ENCODE results near the gene SLC24A4.
"Not testable (repeated sequence)": the region's sequence is repeated elsewhere in the genome, so short reads cannot be mapped to it uniquely, and the experiment has no call there.

SLC24A4 gene

DNA sequence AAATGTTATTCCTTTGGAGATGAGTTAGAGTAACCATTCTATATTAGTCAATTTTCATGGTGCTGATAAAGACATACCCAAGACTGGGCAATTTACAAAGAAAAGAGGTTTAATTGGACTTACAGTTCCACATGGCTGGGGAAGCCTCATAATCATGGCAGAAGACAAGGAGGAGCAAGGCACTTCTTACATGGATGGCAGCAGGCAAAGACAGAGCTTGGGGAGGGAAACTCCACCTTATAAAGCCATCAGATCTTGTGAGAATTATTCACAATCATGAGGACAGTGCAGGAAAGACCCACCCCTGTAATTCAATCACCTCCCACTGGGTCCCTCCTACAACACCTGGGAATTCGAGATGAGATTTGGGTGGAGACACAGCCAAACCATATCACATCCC, 79.5 kb downstream of the SLC24A4 start:
- not testable (repeated sequence) for ATAC-seq, DNase-seq

DNA sequence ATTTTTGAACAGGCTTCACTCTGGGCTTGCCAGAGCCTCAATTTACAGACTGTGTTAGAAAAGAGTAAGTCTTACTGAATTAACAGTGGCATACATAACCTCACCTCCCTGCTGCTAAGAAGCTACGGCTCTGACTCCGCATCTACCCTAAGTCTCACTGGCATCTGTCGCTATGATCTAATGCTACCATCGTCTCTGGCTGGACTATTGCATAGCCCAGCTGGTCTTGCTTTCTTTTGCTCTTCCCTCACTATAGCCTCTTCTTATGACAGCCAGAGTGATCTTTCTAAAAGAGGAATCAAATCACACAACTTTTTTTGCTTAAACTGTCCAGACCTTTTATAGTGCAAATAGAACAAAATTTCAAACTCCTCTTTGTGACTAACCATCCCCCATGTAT, 81.1 kb downstream of the SLC24A4 start:
- DNase-seq (no peak), ATAC-seq (no peak)

DNA sequence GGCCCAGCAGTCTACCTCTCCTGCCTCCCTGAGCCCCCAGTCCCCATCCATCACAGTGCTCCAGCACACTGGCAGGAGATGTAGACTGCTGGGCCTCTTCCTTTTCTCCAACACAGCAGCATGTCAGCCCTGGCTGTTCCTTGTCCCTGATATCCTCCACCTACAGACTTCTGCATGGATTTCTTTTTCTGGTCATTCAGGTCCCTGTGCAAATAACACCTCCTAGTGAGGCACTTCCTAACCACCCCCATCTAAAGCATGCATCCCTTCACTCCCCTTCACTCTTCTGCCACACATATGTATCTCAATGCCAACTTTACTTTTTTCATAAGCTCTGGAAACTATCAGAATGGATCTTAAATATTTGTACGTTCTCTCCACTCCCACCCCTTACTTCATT, 81.5 kb downstream of the SLC24A4 start:
- no peak for ATAC-seq
- no peak for DNase-seq

DNA sequence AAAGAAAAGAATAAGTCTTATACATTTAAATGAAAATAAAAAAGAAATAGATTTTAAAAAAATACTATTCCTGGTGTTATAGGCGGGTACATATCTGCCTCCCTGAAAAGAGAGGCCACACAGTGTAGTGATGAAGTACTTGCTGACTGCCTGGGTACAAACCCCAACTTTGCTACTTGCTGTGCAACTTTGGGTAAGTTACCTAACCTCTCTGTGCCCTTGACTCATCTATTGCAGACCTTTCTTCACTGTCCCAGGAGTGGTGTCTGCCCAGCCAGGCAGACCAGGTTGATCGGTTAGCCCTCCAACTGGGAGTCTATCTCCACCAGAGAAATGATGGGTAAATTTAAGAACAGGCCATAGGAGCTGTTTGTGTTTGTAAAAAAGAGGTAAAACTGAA, 82.0 kb downstream of the SLC24A4 start:
- ATAC-seq (no peak), DNase-seq (no peak)

DNA sequence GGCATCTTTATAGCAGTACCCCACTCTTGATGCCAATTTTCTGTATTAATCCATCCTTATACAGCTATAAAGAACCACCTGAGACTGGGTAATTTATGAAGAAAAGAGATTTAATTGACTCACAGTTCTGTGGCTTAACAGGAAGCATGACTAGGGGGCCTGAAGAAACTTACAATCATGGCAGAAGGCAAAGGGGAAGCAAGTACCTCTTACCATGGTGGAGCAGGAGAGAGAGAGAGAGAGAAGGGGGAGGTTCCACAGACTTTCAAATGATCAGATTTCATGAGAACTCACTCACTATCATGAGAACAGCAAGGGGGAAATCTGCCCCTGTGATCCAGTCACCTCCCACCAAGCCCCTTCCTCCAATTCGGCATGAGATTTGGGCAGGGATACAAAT, 84.4 kb downstream of the SLC24A4 start:
- DNase-seq (no peak), ATAC-seq (no peak)

DNA sequence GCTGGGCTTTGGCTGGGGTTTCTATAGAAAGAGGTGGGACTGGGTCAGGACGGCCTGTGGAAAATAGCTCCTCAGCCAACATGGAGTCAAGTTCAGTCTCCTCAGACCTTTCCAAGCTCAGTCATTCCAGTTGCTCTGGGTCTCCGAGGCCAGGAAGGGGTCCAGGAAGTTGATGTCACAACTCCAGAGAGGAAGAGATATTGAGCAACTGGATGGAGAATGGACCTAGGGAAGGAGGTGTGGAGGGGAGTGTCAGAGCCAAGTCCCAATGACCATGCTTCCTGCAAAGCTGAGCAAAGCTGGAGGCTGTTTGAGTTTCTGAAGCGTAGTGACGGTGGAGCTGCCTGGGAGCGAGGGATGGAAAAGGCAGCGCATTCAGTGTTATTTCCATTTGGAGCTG, 86.1 kb downstream of the SLC24A4 start:
- DNase-seq (no peak), ATAC-seq (no peak)

DNA sequence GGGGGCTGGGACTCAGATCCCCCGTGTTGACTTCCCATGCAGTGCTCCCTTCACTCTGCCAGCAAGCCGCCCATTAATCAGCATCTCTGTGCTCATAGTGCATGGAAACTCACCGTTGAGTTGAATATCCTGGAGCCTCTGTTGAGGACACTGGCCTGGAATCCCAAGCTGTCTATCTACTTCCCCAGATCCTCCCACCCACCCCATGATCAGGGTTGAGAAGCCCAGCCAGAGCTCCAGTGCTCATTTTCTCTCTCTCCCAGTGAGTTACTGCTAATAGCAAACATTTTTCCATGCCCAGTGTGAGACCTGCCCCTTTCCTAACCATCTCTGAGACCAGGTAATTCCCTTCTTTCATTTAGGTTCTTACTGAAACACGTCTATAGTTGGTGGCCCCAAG, 88.2 kb downstream of the SLC24A4 start:
- no peak for ATAC-seq
- no peak for DNase-seq

DNA sequence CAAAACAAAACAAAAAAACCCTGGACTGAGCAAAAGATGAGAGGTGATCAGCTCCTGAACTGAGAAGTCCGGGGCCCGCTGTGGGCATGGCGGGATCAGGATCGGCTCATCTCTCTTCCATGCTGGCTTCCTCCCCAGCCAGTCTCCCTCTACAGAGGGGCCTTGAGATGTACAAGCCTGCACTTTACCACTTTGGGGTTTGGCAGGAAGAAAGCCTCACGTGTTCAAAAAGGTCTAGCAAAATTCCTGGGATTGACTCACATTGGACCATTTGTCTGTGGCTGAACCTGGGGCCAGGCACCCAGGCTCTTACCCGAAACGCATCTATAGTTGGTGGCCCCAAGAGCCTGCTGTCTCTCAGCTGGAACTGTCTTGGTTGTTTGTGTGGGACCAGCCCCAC, 89.0 kb downstream of the SLC24A4 start:
- no peak for ATAC-seq
- no peak for DNase-seq

DNA sequence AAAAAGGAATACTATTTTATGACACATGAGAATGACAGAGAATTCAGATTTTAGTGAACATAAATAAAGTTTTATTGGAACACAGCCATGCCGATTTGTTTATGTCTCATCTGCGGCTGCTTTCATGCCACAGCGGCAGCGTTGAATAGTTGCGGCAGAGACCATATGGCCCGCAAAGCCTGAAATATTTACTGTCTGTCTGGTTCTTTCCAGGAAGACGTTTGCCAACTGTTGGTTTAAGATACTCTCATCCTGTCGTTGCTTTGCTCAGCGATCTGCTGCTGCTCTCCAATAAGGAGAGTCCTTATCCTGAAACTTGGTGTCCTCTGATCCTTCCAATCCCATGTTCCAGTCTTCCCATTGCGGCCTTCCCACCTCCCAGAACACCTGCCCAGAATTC, 89.9 kb downstream of the SLC24A4 start:
- DNase-seq (no peak), ATAC-seq (no peak)

DNA sequence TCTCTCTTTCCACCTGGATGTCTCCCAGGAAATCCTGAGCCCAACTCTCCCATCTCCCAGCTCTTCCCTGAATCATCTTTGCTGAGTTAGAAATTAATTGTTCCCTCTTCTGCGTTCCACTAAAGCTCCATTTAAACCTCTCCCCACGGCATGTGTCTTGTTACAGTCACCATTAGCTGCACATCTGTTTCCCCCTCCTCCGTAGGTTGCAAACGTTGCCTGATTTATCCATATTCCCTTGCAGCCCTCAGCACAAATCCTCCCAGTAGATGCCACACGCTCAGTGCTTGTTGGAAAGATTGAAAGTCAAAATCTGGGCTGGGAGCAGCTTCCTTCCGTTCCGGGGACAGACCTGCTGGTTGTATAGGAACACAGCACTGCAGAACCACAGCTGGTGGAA, 90.4 kb downstream of the SLC24A4 start:
- ATAC-seq (no peak), DNase-seq (no peak)

DNA sequence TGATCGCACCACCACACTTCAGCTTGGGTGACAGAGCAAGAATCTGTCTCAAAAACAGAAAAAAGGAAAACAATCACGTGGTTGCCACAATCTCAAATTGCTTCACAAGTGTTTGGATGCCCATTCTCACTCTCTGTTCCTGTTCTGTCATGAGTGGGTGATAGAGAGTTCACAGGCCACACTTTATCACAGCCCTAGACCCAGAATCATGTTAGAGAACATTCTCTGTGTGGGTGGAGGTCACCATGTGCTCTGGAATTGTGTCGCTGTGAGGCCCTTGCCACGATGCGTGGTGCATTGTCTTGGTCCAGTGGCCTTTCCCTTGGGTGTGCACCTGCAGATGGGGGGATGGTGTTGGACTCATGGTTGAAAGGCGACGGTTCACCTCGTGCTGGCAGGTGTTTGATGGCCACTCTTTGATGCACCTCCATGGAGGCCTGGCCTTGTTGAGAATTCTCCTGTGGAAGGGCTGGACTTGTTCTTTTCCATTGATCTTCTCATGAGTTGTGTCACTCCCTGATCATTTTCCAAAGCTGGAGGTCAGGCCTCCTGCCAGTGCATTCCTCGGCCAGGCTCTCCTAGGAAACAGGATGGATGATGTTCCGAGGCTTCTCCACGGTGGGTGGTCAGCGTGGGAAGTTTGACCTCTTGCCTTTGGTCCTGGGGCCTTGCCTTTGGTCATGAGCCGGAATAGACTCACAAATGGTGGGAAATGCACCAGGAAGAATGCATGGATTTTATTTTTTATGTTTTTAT, 91.9 kb downstream of the SLC24A4 start:
- DNase-seq (no peak), ATAC-seq (no peak)

DNA sequence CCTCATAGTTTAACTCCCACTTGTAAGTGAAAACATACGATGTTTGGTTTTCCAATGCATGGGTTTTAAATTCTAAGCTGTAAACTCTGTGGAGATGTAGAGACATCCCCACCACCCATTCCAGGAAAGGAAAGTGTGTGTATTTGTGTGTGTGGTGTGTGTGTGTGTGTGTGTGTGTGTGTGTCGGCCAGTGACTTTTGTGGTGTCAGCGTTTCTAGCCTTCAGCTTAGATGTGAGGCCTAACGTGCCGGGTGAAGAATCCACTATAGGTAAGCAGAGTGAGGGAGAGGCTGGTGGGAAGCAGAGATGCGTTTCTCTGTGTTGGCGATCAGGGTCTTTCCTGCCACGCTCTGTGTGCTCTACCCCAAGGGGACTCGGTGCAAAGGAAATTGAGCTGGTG, 93.0 kb downstream of the SLC24A4 start:
- ATAC-seq (no peak), DNase-seq (no peak)

DNA sequence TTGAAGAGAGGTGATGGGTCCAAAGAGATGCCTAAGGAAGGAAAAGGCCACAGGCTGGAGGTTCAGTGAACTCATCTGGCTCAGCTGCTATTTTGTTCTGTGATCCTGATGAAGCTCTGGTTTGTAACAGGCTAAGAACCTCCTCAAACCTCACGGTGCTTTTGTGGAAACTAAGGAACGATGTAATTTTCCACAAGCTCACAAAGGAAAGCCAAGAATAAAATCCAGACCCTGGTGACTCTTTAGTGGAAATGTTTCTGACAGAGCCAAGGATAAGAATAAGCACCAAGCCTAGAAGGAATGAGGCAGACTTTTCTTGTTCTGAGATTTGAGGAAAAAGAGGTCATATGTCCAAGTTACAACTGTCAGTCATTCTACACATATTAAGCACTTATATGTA, 93.6 kb downstream of the SLC24A4 start:
- ATAC-seq, result no peak

DNA sequence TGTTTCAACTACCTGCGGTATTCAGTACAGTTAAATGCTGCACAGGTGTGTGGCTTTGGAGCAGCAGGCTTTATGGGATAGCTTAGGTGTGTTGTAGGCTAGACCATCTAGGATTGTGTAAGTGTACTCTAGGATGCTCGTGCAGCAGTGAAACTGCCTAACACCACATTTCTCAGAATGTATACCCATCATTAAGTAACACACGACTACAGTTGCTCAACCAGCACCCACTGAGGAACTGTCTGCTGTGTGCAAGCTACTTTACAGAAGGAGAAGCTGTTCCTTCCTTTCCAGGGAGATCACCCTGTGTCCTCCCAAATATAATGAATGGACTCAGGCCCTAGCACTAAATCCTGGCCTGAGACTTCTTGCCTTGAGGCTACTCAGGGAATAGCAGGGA, 94.8 kb downstream of the SLC24A4 start:
- DNase-seq, result no peak
- ATAC-seq, result no peak

More for the DNA sequence above, 93.6 kb downstream of the SLC24A4 start:
- no peak for DNase-seq

DNA sequence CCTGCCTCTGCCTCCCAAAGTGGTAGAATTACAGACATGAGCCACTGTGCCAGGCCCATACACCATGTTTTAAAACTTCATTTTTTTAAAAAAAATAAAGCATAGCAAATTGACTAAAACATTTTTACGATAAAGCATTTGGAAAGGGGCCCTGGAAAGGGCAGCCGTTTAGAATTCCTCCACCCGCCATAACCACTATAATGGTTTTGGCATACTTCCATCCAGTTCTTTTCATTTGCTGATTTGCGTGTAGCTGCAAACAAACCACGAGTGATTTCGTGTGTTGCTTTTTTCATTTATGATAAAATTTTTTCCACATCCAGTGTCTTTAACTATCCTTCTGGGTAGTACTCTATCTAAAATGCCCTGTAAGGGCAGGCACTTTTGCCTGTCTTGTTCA, 98.8 kb downstream of the SLC24A4 start:
- no peak for DNase-seq
- ATAC-seq, result no peak

DNA sequence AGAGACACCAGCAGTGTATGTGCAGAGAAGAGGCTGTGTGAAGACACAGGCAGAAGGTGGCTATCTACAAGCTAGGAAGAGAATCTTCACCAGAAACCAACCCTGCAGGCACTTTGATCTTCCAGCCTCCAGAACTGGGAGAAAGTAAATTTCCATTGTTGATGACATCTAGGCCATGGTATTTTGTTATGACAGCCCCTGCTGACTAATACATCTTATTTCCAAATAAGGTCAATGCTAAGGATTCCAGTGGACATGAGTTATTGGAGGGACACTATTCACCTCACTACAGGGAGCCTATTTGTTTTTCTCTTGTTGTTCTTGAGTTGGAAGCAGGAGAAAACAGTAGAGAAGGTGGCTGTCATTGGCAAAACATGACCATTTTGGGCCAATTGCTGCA, 102.1 kb downstream of the SLC24A4 start:
- ATAC-seq (no peak), DNase-seq (no peak)

DNA sequence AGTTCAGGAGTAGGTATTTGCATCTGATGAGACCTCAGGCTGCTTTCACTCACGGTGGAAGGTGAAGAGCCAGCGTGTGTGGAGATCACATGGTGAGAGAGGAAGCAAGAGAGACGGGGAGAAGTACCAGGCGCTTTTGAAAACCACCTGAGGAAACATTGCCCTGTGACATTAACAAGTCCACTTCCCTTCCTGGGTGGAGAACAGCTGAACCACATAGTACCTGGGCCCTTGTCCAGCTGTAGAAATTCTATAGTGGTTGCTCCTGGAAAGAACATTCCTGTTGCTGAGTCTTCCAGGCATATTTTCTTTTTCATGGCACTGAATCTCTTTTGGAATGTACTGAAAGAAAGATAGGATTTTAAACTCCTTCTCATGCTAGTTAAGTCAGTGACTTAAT, 103.3 kb downstream of the SLC24A4 start:
- no peak for DNase-seq

DNA sequence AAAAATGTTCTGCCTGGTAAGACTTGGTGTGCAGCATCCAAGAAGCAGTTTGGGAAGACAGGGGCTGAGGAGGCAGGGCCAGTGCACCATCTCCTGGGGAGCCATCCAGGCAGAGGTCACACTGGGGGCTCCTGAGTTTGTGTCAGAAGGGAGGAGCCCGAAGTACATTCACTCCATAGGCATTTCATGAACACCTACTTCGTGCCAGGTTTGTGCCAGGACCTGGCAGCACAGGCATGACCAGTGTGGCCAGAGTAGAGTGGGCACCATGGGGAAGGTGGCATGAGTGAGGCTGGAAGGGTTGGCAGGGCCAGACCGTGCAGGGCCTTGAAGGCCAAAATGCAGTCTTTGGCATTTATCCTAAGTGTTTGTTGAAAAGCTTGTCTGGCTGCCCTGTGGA, 104.1 kb downstream of the SLC24A4 start:
- DNase-seq (no peak), ATAC-seq (no peak)

More for the DNA sequence above, 103.3 kb downstream of the SLC24A4 start:
- no peak for ATAC-seq

DNA sequence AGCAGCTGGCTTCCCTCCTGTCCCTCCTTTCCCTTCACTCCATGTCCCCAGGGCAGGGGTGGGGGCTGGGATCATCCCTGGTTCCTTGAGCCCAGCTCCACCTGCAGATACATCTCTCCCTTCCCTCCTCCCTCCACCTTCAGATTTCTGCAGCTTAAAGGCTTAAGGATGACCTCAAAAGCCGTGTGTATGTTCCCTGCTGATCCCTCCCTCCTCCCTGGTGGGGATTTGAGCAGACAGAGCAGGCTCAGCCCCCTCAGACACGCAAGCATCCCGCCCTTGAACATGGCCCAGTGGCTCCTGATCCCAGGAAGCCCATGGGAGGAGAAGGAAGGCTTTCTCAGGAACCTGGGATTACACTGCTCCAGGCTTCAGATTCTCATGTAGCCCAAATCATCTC, 107.7 kb downstream of the SLC24A4 start:
- DNase-seq, result no peak
- no peak for ATAC-seq

DNA sequence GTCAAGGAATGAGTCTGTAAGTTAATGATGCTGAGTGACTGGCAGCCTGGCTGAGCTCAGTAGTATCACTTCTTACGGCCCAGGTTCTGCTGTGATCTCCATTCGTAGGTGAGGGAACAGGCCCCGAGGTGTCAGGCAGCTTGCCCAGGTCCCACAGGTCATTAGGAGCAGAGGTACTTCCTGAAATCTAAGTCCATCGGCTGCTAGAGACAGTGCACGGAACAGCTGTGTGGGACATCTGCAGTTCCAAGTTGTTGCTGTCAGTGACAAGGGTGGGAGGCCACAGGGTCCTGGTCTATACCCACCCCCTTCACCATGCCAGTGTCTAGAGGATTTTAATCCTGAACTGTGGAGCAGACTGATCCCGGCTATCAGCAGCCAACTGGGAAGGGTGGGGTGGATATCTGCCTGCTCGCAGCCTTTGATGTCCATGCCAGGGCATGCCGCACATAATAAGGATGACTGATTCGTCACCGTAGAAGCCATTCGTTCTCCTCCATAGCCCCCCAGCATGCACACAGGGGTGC, 108.3 kb downstream of the SLC24A4 start:
- ATAC-seq (no peak), DNase-seq (no peak)

DNA sequence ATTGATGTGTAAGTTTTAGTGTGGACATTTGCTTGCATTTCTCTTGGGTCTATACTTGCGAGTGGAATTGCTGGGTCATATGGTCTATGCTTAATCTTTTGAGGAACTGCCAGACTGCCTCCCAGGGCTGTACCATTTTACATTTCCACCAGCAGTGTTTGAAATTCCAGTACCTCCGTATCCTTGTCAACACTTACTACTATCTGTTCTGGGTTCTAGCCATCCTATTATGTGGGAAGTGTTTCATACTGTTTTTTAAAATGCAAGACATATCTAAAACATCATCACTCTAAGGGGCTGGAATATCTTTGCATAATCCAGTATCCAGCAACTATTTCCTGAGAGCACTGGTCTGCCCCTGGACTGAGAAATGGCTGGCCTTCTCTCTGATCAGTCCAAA, 110.4 kb downstream of the SLC24A4 start:
- ATAC-seq, result no peak
- no peak for DNase-seq

DNA sequence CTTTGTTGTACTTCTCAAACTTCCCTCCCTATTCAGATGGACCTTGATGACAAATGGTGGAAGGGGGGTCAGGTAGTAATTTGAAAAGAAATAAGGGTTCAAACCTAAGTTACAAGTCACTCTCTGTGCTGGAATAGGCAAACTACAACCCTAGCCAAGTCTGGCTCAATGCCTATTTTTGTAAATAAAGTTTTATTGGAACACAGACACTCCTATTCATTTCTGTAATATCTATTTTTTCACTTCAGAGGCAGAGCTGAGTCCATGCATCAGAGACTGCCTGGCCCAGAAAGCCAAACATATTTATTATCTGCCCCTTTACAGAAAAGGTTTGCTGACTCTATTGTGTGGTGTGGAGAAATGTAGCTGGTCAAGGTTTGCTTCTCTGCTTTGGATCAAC, 112.2 kb downstream of the SLC24A4 start:
- ATAC-seq, result no peak
- DNase-seq, result no peak

DNA sequence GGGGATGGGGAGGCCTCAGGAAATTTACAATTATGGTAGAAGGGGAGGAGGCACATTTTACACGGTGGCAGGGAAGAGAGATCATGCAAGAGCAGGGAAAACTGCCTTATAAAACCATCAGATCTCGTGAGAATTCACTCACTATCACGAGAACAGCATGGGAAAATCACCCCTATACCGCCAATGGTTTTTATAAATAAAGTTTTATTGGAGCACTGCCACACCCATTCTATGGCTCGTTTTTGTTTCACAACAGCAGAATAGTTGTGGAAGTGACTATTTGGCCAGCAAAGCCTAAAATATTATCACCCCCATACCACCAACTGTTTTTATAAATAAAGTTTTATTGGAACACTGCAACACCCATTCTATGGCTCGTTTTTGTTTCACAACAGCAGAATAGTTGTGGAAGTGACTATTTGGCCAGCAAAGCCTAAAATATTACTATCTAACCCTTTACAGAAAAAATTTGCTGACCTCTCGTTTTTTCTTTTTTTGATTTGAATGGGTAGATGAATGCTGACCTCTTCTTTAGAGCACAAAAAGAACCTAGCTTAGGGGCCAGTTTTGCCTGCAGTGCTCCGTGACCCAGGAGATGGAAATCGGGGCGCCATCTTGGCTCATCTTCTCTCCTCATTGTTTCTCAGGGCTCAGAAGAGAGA, 113.3 kb downstream of the SLC24A4 start:
- DNase-seq, result no peak
- ATAC-seq, result no peak

DNA sequence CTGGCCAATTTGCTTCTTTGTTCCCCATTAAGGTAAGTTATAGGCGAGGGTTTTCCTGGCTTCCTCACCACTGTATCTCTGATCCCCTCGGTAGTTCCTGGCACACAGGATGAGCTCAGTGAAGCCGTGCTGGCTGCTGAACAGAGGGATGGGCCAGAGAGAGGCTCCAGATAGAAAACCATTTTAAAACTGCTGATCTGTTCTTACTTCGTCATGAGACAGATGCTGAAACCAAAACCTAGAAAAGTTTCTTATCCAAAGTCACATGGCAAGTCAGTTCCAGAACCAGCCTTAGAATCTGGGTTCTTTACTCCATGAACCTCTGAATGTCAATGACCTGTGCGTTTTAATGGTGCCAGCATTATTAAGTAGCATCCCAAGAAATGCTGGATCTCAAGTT, 114.3 kb downstream of the SLC24A4 start:
- DNase-seq (no peak), ATAC-seq (no peak)
